ENCODE data around the gene ARID2. TPM values are rescaled to one million over a fixed set of nuclear protein-coding genes. Genes with fewer than 3 reads are reported as not detected.

Gene ARID2
- total and polyA plus RNA-seq, 9 of the 15 experiments (the other 6 are each of a cell fraction or from before 2014, with no cell fraction given): 13.4 to 41.6 (median 29.4) TPM

- POLR2A ChIA-PET: interaction anchor here (1.1 to 1.9 kb wide), 2 partner anchors 8 to 15 kb away, joined by 3 to 4 read pairs; no protein-coding TSS in a partner anchor
- Histone ChIP-seq H3K4me1 (replicated peaks in 1 of 2; ENCODE audit: control insufficient read depth in 2 of 2, insufficient read depth in 2 of 2, low read length in 2 of 2) (no peaks in the 10 kb centered on the region), H3K36me3 (ENCODE audit: control insufficient read depth, insufficient read depth, low read length) (peaks cover 16% of the 10 kb centered on the region; the same call in 1 of the 3 replicates), H3K9me3 (replicated peaks; ENCODE audit: control insufficient read depth, insufficient read depth, low read depth, low read length) (no peaks in the 10 kb centered on the region), H3K79me2 (ENCODE audit: control insufficient read depth, insufficient read depth, low read length) (no peaks in the 10 kb centered on the region), H2AFZ (ENCODE audit: low read depth, low read length) (no peak overlapping the region), H4K20me1 (replicated peaks; ENCODE audit: control insufficient read depth, insufficient read depth, low read length) (no peaks in the 10 kb centered on the region), H3K9ac (ENCODE audit: insufficient read depth in 1 of 2, low read depth in 2 of 2, low read length in 2 of 2) (no peak overlapping the region), H3K9me1 (ENCODE audit: control insufficient read depth, insufficient read depth, low read length) (no peaks in the 10 kb centered on the region), H3K27ac (ENCODE audit: extremely low read depth, low read depth, low read length) (no peak overlapping the region), H3K4me2 (ENCODE audit: insufficient read depth, low read length) (no peak overlapping the region), H3K4me3 (no peak overlapping the region), H3K27me3 (ENCODE audit: control insufficient read depth in 2 of 2, insufficient read depth in 2 of 2, low read length in 2 of 2) (no peaks in the 10 kb centered on the region)
- FAIRE-seq (peak; percentile 23), DNase-seq (ENCODE audit: extremely low read depth in 1 of 4, low spot score in 3 of 4) (no peak), ATAC-seq (no peak)
- no TSS peak for BruUV-seq (replicated peaks)
- CTCF ChIA-PET (ENCODE audit: low intra/inter-chr PET ratio): no interaction called here
- 65% methylated on average over 4 of the region's 4 CpGs for WGBS (ENCODE audit: insufficient coverage, low coverage, missing lambda C conversion rate)
- intact Hi-C loops (cut with micrococcal nuclease): loop anchor here (10.0 kb wide), 1 partner anchor 364 kb away; no protein-coding TSS in a partner anchor
- TF ChIP-seq PHB (CRISPR knock-in tag; IDR thresholded peaks at IDR 0.05) (no peak), SMARCC2 (IDR thresholded peaks at IDR 0.05; ENCODE audit: low read depth) (no peak), GATAD2B (IDR thresholded peaks at IDR 0.05; ENCODE audit: borderline replicate concordance) (no peak), MYBL2 (IDR thresholded peaks at IDR 0.05; ENCODE audit: low read depth) (no peak), MYBL2 (CRISPR knock-in tag; IDR thresholded peaks at IDR 0.05; ENCODE audit: borderline replicate concordance) (no peak), RBM39 (optimal IDR thresholded peaks at IDR 0.05; ENCODE audit: low read depth, low read length) (no peak), U2AF1 (optimal IDR thresholded peaks at IDR 0.05; ENCODE audit: low read depth, low read length) (no peak), ZZZ3 (IDR thresholded peaks at IDR 0.05) (no peak), KHSRP (IDR thresholded peaks at IDR 0.05) (no peak), MCM5 (IDR thresholded peaks at IDR 0.05; ENCODE audit: low read depth) (no peak), KDM1A (IDR thresholded peaks at IDR 0.05) (no peak), CREBBP (IDR thresholded peaks at IDR 0.05; ENCODE audit: low read depth, low read length) (no peak), FOXA3 (CRISPR knock-in tag; conservative IDR thresholded peaks at IDR 0.05 in 1 of 2, IDR thresholded peaks at IDR 0.05 in 1 of 2) (no peak), ZNF175 (CRISPR knock-in tag; IDR thresholded peaks at IDR 0.05; ENCODE audit: low read depth) (no peak), CREB1 (IDR thresholded peaks at IDR 0.05) (no peak), CREB1 (CRISPR knock-in tag; IDR thresholded peaks at IDR 0.05) (no peak)
- TF ChIP-seq, protein P1, sequence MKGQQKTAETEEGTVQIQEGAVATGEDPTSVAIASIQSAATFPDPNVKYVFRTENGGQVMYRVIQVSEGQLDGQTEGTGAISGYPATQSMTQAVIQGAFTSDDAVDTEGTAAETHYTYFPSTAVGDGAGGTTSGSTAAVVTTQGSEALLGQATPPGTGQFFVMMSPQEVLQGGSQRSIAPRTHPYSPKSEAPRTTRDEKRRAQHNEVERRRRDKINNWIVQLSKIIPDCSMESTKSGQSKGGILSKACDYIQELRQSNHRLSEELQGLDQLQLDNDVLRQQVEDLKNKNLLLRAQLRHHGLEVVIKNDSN (CRISPR knock-in tag; IDR thresholded peaks at IDR 0.05): no peak
- TF ChIP-seq, protein P2, sequence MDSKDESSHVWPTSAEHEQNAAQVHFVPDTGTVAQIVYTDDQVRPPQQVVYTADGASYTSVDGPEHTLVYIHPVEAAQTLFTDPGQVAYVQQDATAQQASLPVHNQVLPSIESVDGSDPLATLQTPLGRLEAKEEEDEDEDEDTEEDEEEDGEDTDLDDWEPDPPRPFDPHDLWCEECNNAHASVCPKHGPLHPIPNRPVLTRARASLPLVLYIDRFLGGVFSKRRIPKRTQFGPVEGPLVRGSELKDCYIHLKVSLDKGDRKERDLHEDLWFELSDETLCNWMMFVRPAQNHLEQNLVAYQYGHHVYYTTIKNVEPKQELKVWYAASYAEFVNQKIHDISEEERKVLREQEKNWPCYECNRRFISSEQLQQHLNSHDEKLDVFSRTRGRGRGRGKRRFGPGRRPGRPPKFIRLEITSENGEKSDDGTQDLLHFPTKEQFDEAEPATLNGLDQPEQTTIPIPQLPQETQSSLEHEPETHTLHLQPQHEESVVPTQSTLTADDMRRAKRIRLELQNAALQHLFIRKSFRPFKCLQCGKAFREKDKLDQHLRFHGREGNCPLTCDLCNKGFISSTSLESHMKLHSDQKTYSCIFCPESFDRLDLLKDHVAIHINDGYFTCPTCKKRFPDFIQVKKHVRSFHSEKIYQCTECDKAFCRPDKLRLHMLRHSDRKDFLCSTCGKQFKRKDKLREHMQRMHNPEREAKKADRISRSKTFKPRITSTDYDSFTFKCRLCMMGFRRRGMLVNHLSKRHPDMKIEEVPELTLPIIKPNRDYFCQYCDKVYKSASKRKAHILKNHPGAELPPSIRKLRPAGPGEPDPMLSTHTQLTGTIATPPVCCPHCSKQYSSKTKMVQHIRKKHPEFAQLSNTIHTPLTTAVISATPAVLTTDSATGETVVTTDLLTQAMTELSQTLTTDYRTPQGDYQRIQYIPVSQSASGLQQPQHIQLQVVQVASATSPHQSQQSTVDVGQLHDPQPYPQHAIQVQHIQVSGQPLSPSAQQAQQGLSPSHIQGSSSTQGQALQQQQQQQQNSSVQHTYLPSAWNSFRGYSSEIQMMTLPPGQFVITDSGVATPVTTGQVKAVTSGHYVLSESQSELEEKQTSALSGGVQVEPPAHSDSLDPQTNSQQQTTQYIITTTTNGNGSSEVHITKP (IDR thresholded peaks at IDR 0.05; ENCODE audit: partially characterized antibody): no peak
- in situ Hi-C loops (cut with MboI): no loop called here
Measured at GRCh38 chr12:45909041-45909713, 179.7 kb downstream of the ARID2 start.
